HG02973 (cell line): ENCODE measurements around the gene GSTT4.
"Not testable (repeated sequence)": the region's sequence is repeated elsewhere in the genome, so short reads cannot be mapped to it uniquely, and the experiment has no call there.

Experiments used
- ATAC-seq: cut with Tn5 transposase; IDR thresholded peaks from one replicate; pipeline ENCODE4 v1.9.1; 2021; ENCODE audit warnings: moderate library complexity; ENCODE audit not compliant: unreplicated experiment

GSTT4 gene

GRCh38 chr22:24005201-24005600 lies at the start of gene GSTT4:
Gene GSTT4, minus strand, starts transcription at chr22:24005453. Its CDS starts 97 bp downstream, at chr22:24005356.
- ATAC-seq = no peak

- no peak for ATAC-seq
Measured at GRCh38 chr22:24054356-24054755, 49.1 kb upstream of the GSTT4 start.

GRCh38 chr22:24053481-24054226 lies 48.4 kb upstream of the GSTT4 start:
- no peak for ATAC-seq

GRCh38 chr22:24051568-24051967 lies 46.3 kb upstream of the GSTT4 start:
- ATAC-seq = no peak

- no peak for ATAC-seq
Measured at GRCh38 chr22:24051028-24051427, 45.8 kb upstream of the GSTT4 start.

GRCh38 chr22:24049978-24050377 lies 44.7 kb upstream of the GSTT4 start:
- ATAC-seq = no peak

GRCh38 chr22:24049211-24049610 lies 44.0 kb upstream of the GSTT4 start:
- ATAC-seq = no peak

- no peak for ATAC-seq
Measured at GRCh38 chr22:24046024-24046423, 40.8 kb upstream of the GSTT4 start.

- no peak for ATAC-seq
Measured at GRCh38 chr22:24043958-24044357, 38.7 kb upstream of the GSTT4 start.

- not testable (repeated sequence) for ATAC-seq
Measured at GRCh38 chr22:24043465-24043864, 38.2 kb upstream of the GSTT4 start.

- no peak for ATAC-seq
Measured at GRCh38 chr22:24040946-24041345, 35.7 kb upstream of the GSTT4 start.

- ATAC-seq = no peak
Measured at GRCh38 chr22:24039046-24039445, 33.8 kb upstream of the GSTT4 start.

- no peak for ATAC-seq
Measured at GRCh38 chr22:24037851-24038765, 32.9 kb upstream of the GSTT4 start.

GRCh38 chr22:24035296-24035695 lies 30.0 kb upstream of the GSTT4 start:
- ATAC-seq = no peak

GRCh38 chr22:24033731-24034130 lies 28.5 kb upstream of the GSTT4 start:
- ATAC-seq = no peak

- ATAC-seq = no peak
Measured at GRCh38 chr22:24030186-24030702, 25.0 kb upstream of the GSTT4 start.

GRCh38 chr22:24029304-24029703 lies 24.1 kb upstream of the GSTT4 start:
- no peak for ATAC-seq

- no peak for ATAC-seq
Measured at GRCh38 chr22:24028533-24028932, 23.3 kb upstream of the GSTT4 start.

- no peak for ATAC-seq
Measured at GRCh38 chr22:24027991-24028390, 22.7 kb upstream of the GSTT4 start.

GRCh38 chr22:24027389-24027975 lies 22.2 kb upstream of the GSTT4 start:
- ATAC-seq = no peak

GRCh38 chr22:24026733-24027132 lies 21.5 kb upstream of the GSTT4 start:
- no peak for ATAC-seq
